ENCODE data around the gene FAM170B.

Gene FAM170B

GRCh38 chr10:49133706-49134248, at the start of gene FAM170B:
Gene FAM170B (minus strand): TSS chr10:49134021. CDS start chr10:49133918, 103 bp downstream.
- H3K4me2 ChIP-seq (ENCODE audit: low read length), result no peak within 1 kb of the TSS
- no peaks in the 10 kb centered on the region for H3K4me1 ChIP-seq
- no peak within 1 kb of the TSS for H3K9ac ChIP-seq
- H3K36me3 ChIP-seq (ENCODE audit: control insufficient read depth, insufficient read depth, low read length), result no peaks in the 10 kb centered on the region
- no peaks in the 10 kb centered on the region for H3K9me3 ChIP-seq (ENCODE audit: control insufficient read depth, low read length)
- TF ChIP-seq, protein P1, sequence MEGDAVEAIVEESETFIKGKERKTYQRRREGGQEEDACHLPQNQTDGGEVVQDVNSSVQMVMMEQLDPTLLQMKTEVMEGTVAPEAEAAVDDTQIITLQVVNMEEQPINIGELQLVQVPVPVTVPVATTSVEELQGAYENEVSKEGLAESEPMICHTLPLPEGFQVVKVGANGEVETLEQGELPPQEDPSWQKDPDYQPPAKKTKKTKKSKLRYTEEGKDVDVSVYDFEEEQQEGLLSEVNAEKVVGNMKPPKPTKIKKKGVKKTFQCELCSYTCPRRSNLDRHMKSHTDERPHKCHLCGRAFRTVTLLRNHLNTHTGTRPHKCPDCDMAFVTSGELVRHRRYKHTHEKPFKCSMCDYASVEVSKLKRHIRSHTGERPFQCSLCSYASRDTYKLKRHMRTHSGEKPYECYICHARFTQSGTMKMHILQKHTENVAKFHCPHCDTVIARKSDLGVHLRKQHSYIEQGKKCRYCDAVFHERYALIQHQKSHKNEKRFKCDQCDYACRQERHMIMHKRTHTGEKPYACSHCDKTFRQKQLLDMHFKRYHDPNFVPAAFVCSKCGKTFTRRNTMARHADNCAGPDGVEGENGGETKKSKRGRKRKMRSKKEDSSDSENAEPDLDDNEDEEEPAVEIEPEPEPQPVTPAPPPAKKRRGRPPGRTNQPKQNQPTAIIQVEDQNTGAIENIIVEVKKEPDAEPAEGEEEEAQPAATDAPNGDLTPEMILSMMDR (IDR thresholded peaks at IDR 0.05), result no peak
- no peak within 1 kb of the TSS for H3K4me3 ChIP-seq (ENCODE audit: low read depth, low read length)
- H3K27me3 ChIP-seq (ENCODE audit: control insufficient read depth, insufficient read depth, low read length), result no peaks in the 10 kb centered on the region
- H3K79me2 ChIP-seq, result no peaks in the 10 kb centered on the region
- H2AFZ ChIP-seq, result no peak within 1 kb of the TSS
- no peak within 1 kb of the TSS for H3K27ac ChIP-seq

DNA sequence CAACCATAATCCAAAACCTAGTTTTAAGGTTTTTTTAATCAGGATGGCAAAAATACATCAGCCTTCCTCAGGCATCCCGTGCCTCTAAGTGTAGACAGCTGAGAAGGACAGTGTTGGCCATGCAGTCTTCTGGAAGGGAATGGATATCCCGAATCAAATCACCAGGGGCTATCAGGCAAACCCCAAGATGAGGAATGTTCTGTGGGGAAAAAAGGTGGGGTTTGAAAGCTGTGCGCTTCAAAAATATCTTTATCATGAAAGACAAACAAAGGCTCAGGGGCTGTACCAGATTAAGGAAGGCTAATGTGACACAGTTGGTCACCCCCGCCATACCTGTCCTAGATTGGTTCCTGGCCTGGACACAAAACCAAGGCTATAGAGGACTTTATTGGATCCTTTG, 49.0 kb upstream of the FAM170B start:
- peaks cover 26% of the 10 kb centered on the region for H3K4me1 ChIP-seq
- H3K27me3 ChIP-seq (ENCODE audit: control insufficient read depth, insufficient read depth, low read length), result no peaks in the 10 kb centered on the region
- no peaks in the 10 kb centered on the region for H3K9me3 ChIP-seq (ENCODE audit: control insufficient read depth, low read length)
- H3K36me3 ChIP-seq (ENCODE audit: control insufficient read depth, insufficient read depth, low read length), result no peaks in the 10 kb centered on the region
- H2AFZ ChIP-seq, result no peak overlapping the region
- TF ChIP-seq, protein P1 (IDR thresholded peaks at IDR 0.05), result no peak
- peaks cover 29% of the 10 kb centered on the region for H3K79me2 ChIP-seq
- H3K27ac ChIP-seq, result no peak overlapping the region
- no peak overlapping the region for H3K4me2 ChIP-seq (ENCODE audit: low read length)
- no peak overlapping the region for H3K4me3 ChIP-seq (ENCODE audit: low read depth, low read length)
- no peak overlapping the region for H3K9ac ChIP-seq

DNA sequence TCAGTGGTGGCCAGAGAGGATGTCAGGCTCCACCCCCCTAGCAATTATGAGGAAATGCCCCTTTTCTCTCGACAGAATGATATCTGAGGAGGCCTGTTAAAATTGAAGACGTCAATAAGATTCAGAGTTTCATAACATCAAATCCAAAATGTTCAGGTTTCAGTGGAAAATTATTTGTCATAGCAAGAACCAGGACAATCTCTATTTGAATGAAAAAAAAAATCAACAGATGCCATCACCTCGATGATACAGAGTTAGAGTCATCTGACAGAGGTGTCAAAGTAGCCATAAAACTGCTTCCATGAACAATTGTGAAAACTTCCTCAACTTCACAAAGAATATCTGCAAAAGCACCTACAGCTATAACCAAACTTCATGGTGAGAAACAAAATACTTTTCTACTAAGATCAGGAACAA, 46.6 kb upstream of the FAM170B start:
- Histone ChIP-seq H3K36me3 (ENCODE audit: control insufficient read depth, insufficient read depth, low read length) (no peaks in the 10 kb centered on the region), H3K9ac (no peak overlapping the region), H3K79me2 (peaks cover 39% of the 10 kb centered on the region), H3K27ac (no peak overlapping the region), H3K4me1 (peaks cover 24% of the 10 kb centered on the region), H3K4me2 (ENCODE audit: low read length) (no peak overlapping the region), H3K4me3 (ENCODE audit: low read depth, low read length) (no peak overlapping the region), H3K27me3 (ENCODE audit: control insufficient read depth, insufficient read depth, low read length) (no peaks in the 10 kb centered on the region), H3K9me3 (ENCODE audit: control insufficient read depth, low read length) (no peaks in the 10 kb centered on the region), H2AFZ (no peak overlapping the region)
- TF ChIP-seq, protein P1 (IDR thresholded peaks at IDR 0.05), result no peak

- H3K79me2 ChIP-seq, result peaks cover 40% of the 10 kb centered on the region
- no peak overlapping the region for H3K9ac ChIP-seq
- TF ChIP-seq, protein P1 (IDR thresholded peaks at IDR 0.05), result no peak
- no peak overlapping the region for H2AFZ ChIP-seq
- H3K9me3 ChIP-seq (ENCODE audit: control insufficient read depth, low read length), result no peaks in the 10 kb centered on the region
- H3K36me3 ChIP-seq (ENCODE audit: control insufficient read depth, insufficient read depth, low read length), result no peaks in the 10 kb centered on the region
- H3K4me1 ChIP-seq, result peaks cover 25% of the 10 kb centered on the region
- no peaks in the 10 kb centered on the region for H3K27me3 ChIP-seq (ENCODE audit: control insufficient read depth, insufficient read depth, low read length)
- no peak overlapping the region for H3K27ac ChIP-seq
- no peak overlapping the region for H3K4me3 ChIP-seq (ENCODE audit: low read depth, low read length)
- no peak overlapping the region for H3K4me2 ChIP-seq (ENCODE audit: low read length)
Observed at GRCh38 chr10:49179699-49180443, 46.0 kb upstream of the FAM170B start.

Measured in parathyroid adenoma (tissue), 2 donors.